HFFc6 (cell line): ENCODE measurements around the gene CBFA2T2. TPM values are rescaled to one million over a fixed set of nuclear protein-coding genes. Genes with fewer than 3 reads are reported as not detected.

Experiments
- DNase-seq: peaks from one replicate; pipeline ENCODE4 v3.0.0-alpha.2; 2018
- H3K27ac Mint-ChIP-seq: 2 replicates; pipeline ENCODE4 v1.8.0; 2020; ENCODE audit warnings: mild to moderate bottlenecking, mixed read lengths
- H3K27me3 Mint-ChIP-seq: 2 replicates; pipeline ENCODE4 v1.8.0; 2021; ENCODE audit warnings: mild to moderate bottlenecking, moderate library complexity, mixed read lengths; ENCODE audit not compliant: insufficient read depth
- H3K36me3 Mint-ChIP-seq: 2 replicates; pipeline ENCODE4 v1.8.0; 2021; ENCODE audit warnings: low read depth, mixed read lengths
- H3K4me1 Mint-ChIP-seq: 2 replicates; pipeline ENCODE4 v1.8.0; 2020; ENCODE audit warnings: low read depth, mixed read lengths
- H3K4me3 Mint-ChIP-seq: 2 replicates; pipeline ENCODE4 v1.8.0; 2020; ENCODE audit warnings: mild to moderate bottlenecking, moderate library complexity, mixed read lengths
- H3K9me3 Mint-ChIP-seq: 2 replicates; pipeline ENCODE4 v1.8.0; 2020; ENCODE audit warnings: mild to moderate bottlenecking, mixed read lengths
- CTCF ChIP-seq: fragments of 200-600 bp; sonication (generic); IDR thresholded peaks from 2 replicates; pipeline ENCODE4 v1.5.0; 2021; ENCODE audit warnings: antibody characterized with exemption, mild to moderate bottlenecking
- total RNA-seq, 6 experiments: library from RNA; stranded (reverse); fragmentation: NEBNext Ultra II Directional; extraction: Animal tissue kit (Norgen Biotek cat#: 25700); gene quantifications; 2 replicates in 1 of 6; 3 replicates in 5 of 6; pipeline ENCODE4 v1.2.3, GENCODE V29; 2021

The CBFA2T2 gene
- total RNA-seq, 6 experiments from 2014 or later, result 7.0 to 9.1 (median 8.0) TPM

- Mint-ChIP-seq H3K27me3 (peaks cover 2% of the 10 kb centered on the region; the same call in 1 of the 2 replicates), H3K36me3 (peaks cover 13% of the 10 kb centered on the region; the same call in 1 of the 2 replicates), H3K9me3 (no peaks in the 10 kb centered on the region), H3K4me3 (no peak overlapping the region), H3K27ac (no peak overlapping the region), H3K4me1 (no peaks in the 10 kb centered on the region)
- TF ChIP-seq CTCF, result no peak
- no peak for DNase-seq
Measured at GRCh38 chr20:33635341-33635740, 145.4 kb downstream of the CBFA2T2 start.

GRCh38 chr20:33636776-33637175 is 146.9 kb downstream of the CBFA2T2 start:
- peaks cover 2% of the 10 kb centered on the region; the same call in 1 of the 2 replicates for H3K27me3 Mint-ChIP-seq
- TF ChIP-seq CTCF, result no peak
- DNase-seq, result no peak
- H3K36me3 Mint-ChIP-seq, result 0 out of 2 replicates have a peak, but pooled peaks cover 11% of the 10 kb centered on the region
- no peak overlapping the region for H3K4me3 Mint-ChIP-seq
- H3K4me1 Mint-ChIP-seq, result no peaks in the 10 kb centered on the region
- no peak overlapping the region for H3K27ac Mint-ChIP-seq
- H3K9me3 Mint-ChIP-seq, result no peaks in the 10 kb centered on the region

GRCh38 chr20:33640287-33640686 is 150.4 kb downstream of the CBFA2T2 start:
- peaks cover 2% of the 10 kb centered on the region for H3K27me3 Mint-ChIP-seq
- H3K9me3 Mint-ChIP-seq, result no peaks in the 10 kb centered on the region
- H3K4me1 Mint-ChIP-seq, result no peaks in the 10 kb centered on the region
- H3K27ac Mint-ChIP-seq, result no peak overlapping the region
- H3K36me3 Mint-ChIP-seq, result peaks cover 14% of the 10 kb centered on the region; the same call in 1 of the 2 replicates
- DNase-seq, result no peak
- TF ChIP-seq CTCF, result no peak
- no peak overlapping the region for H3K4me3 Mint-ChIP-seq

- DNase-seq, result no peak
- peaks cover 19% of the 10 kb centered on the region; the same call in 1 of the 2 replicates for H3K36me3 Mint-ChIP-seq
- no peaks in the 10 kb centered on the region; the same call in none of the 2 replicates for H3K27me3 Mint-ChIP-seq
- H3K4me3 Mint-ChIP-seq, result no peak overlapping the region
- no peaks in the 10 kb centered on the region for H3K9me3 Mint-ChIP-seq
- TF ChIP-seq CTCF, result no peak
- H3K4me1 Mint-ChIP-seq, result peaks cover 10% of the 10 kb centered on the region
- no peak overlapping the region for H3K27ac Mint-ChIP-seq
Measured at GRCh38 chr20:33644313-33645071, 154.6 kb downstream of the CBFA2T2 start.

- Mint-ChIP-seq H3K9me3 (no peaks in the 10 kb centered on the region), H3K36me3 (peaks cover 14% of the 10 kb centered on the region; the same call in 1 of the 2 replicates), H3K4me3 (no peak overlapping the region), H3K4me1 (peaks cover 10% of the 10 kb centered on the region), H3K27me3 (no peaks in the 10 kb centered on the region; the same call in none of the 2 replicates), H3K27ac (no peak overlapping the region)
- TF ChIP-seq CTCF, result no peak
- DNase-seq, result no peak
Measured at GRCh38 chr20:33645072-33645358, 155.1 kb downstream of the CBFA2T2 start.
